SK-N-DZ (cell line): ENCODE results near the gene HABP2.
A peak's percentile ranks its signal among the peaks of the same experiment; 100 is the strongest.

Experiments used
- DNase-seq: peaks from one replicate; pipeline ENCODE4 v3.0.0-alpha.2; 2015; ENCODE audit warnings: low spot score

The HABP2 gene

DNA sequence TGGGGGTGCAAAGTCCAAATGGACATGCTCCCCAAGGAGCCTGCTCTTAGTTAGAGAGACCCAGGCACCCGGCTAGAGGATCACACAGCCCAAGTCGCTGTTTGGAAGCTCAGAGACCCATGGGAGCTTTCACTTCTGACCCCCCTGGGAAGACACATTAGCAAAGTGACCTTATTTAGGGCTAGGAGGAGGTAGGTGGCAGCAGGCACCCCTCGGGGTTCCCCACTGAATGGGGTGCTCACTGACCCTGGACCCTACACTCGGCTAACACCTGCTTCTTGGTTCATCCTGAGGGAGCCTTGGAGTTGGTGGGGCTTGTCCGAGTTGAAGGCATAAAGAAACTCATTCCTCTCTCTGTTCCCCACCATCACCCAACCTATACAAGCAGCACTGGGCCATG, 27.1 kb upstream of the HABP2 start:
- DNase-seq: no peak

DNA sequence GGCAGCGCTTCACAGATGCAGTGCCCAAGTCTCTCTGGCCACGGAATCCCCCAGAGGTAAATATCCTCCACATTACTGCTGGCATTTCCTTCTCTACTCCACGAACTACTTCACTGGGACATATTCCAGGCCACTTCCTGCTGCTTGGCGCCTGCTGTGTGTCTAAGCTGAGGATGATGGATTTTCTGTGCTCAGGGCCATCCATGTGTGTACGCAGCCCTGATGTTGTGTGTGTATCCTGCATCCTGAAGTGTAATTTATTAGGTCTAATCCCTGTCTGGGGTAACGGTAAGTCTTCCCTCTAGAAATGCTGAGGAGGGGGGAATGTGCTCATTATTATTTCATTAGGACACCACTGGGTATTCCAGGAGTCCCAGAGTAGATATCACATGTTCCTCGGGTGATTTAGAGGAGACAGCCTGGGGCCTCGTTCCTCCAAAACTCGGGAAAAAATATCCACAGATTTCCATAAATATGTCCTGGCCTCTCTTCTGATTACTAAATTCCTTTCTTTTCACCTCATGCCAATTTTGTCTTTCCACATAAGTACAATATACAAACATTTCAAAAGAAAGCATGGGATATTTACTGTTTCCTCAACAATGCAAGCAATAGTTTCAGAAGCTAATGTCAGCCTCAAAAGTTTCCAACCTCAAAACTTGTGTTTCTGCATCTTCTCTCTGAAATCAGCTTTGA, 25.5 kb upstream of the HABP2 start:
- no peak for DNase-seq

- DNase-seq: no peak
Measured at GRCh38 chr10:113528876-113529275, 24.0 kb upstream of the HABP2 start.

DNA sequence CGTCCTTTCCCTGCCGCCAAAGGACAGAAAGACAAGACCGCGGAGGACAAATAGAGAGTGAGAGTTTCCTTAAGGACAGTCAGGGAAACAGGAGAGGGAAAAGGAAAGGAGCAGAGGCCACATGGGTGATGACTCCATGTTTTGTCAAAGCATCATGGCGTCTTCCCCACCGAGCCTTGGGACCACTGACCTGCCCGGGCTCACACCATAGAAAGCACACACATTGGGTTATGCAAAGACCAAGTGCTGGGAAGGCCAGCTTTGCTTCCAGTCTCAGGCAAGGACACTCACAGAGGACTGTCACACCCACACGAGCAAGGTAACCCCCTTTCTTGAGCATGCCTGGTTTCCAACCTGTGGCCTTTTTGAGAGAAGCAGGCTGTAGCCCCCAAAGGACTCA, 23.3 kb upstream of the HABP2 start:
- no peak for DNase-seq

DNA sequence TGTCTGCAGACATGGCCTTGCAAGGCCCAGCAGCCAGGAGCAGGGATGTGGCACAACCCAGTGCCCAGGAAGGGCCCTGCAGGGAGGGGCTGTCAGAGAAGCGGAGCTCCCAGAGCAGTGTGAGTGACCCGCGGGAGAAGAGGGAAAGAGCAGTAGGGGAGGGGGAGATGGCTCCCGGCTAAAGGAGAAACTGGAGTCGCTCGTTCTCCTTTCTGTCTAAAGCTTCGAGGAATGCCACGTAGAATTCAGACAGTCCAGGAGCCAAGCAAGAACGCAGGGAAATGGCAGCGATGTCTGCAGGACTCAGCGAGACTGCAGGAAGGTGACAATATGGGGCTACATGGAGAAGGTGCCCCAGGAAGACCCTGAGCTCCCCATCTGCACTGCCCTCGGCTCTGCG, 22.4 kb upstream of the HABP2 start:
- no peak for DNase-seq

DNA sequence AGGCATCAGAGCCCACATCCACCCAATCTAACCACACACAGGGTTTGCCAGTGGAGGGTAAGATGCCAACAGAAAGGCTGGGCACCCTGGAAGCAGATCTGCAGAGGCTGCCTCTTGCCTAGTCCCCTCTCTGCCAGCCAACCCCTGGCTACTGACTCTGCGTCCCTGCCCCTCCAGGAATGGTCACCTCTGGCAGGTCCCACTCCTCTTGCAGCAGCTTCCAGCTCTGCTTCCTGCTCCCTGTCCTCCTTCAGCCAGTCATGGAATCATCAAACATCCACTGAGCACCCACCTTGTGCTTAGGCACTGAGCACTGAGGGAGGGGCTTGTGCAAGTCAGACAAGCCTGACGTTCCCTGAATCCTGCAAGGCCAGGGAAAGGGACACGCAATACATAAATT, 20.1 kb upstream of the HABP2 start:
- no peak for DNase-seq

- no peak for DNase-seq
Measured at GRCh38 chr10:113533801-113534200, 19.1 kb upstream of the HABP2 start.

- DNase-seq: no peak
Measured at GRCh38 chr10:113534423-113534822, 18.4 kb upstream of the HABP2 start.

DNA sequence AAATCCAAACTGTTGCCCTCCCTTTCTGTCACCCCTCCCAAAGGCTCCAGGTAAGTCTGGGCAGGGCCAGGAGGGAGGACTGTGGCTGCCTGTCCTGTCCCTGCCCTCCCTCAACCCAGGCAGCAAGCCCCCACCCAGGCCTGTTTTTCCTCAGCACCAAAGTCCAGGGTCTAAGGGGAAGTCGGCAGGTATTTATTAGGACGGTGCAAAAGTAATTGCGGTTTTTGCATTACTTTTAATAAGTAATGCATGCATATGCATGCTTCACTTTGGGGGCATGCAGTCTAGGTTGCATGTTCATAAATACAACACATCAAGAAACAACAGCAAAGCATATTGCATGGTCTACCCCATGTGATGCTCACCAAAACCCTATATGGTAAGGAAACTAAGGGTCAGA, 15.2 kb upstream of the HABP2 start:
- no peak for DNase-seq

GRCh38 chr10:113538151-113538550, 14.7 kb upstream of the HABP2 start:
- no peak for DNase-seq

- DNase-seq: no peak
Measured at GRCh38 chr10:113539789-113540188, 13.1 kb upstream of the HABP2 start.

DNA sequence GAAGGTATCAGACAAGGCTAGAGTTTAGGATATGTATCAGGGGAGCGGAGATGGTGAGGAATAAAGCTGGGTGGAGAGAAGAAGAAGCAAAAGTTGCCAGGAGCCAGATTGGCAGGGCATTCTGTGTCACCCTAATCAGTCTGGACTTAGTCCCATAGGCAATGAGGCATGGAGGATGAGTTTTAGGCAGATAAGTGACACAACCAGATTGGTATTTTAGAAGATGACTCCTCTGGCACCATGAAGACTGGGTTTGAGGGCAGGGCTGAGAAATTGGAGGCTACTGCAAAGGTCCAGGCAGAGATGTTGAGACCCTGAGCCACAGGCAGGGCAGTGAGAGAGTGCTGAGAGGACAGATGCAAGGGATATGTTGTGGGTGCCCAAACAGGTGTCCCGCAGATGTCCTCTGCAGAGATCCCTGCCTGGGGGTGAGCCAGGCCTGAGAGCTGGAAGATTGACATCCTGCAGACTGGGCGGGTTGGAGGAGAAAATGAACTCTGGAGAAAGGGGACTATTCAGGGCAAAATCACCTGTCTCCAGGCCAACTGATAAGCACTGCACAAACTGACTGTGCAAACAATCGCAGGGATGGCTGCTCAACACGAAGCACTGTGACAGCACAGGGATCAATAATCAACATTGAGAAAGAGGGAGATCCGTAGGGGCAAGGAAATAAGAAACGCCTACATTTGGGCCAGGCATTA, 11.9 kb upstream of the HABP2 start:
- DNase-seq: no peak

GRCh38 chr10:113541549-113541927, 11.3 kb upstream of the HABP2 start:
- DNase-seq: no peak

DNA sequence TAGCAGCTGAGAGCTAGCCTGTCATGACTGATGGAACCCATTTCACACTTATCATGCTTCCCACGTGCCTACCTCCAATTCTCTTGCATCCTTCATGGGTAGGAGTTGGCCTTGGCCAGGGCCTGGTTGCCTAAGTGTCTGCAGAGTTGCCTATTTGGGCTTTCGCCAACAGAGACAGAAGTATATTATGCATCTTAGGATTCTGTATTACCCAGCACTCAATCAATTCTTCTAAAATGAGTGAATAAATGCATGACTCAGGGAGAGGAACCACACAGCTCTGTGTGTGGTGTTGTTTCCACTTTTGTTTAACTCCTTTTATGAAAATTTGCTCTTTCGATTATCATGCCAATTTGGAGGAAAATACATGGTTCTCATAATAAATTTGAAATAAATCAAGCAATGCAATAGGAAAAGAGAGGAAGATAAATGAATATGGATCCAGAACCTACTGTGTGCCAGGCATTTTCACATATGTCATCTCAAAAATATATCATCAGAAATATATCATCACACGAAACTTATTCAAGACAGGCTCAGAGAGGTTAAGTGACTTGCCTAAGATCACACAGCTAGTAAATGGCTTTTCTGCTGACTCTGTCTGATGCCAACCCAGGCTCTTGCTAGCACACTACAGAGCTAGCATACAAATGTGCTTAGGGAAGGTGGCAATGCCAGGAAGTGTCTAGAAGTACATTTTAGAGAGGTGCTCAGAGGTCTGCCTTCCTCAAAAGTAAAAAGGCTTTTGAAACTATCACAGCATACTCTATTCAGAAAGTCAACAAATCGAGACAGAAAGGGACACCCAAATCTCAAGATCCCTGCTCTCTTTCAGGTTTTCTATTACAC, 9.5 kb upstream of the HABP2 start:
- no peak for DNase-seq

DNA sequence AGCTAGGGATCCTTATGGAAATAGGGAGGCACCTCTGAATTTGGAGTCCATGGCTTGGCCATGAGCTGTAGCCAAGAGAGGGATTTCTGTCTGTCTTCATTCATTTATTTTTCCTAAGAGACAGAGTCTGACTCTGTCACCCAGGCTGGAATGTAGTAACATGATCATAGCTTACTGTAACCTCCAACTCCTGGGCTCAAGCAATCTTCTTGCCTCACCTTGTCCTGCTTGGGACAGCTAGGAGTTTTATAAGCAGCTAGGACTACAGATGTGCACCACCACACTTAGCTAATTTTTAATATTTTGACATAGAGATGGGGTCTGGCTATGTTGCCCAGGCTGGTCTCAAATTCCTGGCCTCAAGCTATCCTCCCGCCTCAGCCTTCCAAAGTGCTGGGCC, 8.5 kb upstream of the HABP2 start:
- DNase-seq: no peak

GRCh38 chr10:113547426-113547825, 5.4 kb upstream of the HABP2 start:
- DNase-seq: no peak

DNA sequence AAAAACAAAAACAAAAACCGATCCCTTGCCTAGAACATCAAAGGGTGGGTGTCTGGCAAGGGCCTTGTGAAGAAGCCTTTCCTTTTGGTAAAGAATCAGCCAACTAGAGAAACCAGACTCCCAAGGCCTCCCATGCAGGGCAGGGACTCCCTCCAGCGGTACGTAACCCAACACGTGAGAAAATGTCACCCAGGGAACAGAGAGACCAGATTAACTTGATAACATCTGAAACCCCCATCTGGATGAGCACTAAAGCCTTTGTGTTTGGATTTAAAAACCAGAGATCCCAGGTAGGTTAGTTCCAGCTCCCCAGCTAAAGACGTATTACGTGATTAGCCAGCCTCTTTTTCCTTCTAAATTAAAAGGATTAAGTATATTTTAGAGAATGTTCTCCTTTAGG, 3.0 kb upstream of the HABP2 start:
- peak; percentile 47 for DNase-seq

- no peak for DNase-seq
Measured at GRCh38 chr10:113550365-113550764, 2.5 kb upstream of the HABP2 start.

GRCh38 chr10:113552014-113552413, 839 bp upstream of the HABP2 start:
- DNase-seq: no peak

GRCh38 chr10:113553149-113553548, 296 bp downstream of the HABP2 start:
- DNase-seq: no peak

- DNase-seq: no peak
Measured at GRCh38 chr10:113554214-113554613, 1.4 kb downstream of the HABP2 start.

GRCh38 chr10:113555245-113555644, 2.4 kb downstream of the HABP2 start:
- DNase-seq: no peak

- no peak for DNase-seq
Measured at GRCh38 chr10:113555751-113556150, 2.9 kb downstream of the HABP2 start.
